Measurements from ENCODE around the gene IFITM1.
"Not testable (repeated sequence)": the region's sequence is repeated elsewhere in the genome, so short reads cannot be mapped to it uniquely, and the experiment has no call there.

Gene IFITM1

GRCh38 chr11:326842-327580, 13.2 kb downstream of the IFITM1 start:
- DNase-seq (ENCODE audit: low spot score), result peak; percentile 52

- DNase-seq (ENCODE audit: low spot score), result no peak
Observed at GRCh38 chr11:327581-327923, 13.7 kb downstream of the IFITM1 start.

- DNase-seq (ENCODE audit: low spot score), result no peak
Observed at GRCh38 chr11:328012-328411, 14.2 kb downstream of the IFITM1 start.

GRCh38 chr11:328516-329100, 14.8 kb downstream of the IFITM1 start:
- DNase-seq (ENCODE audit: low spot score), result not testable (repeated sequence)

- no peak for DNase-seq (ENCODE audit: low spot score)
Observed at GRCh38 chr11:329886-330253, 16.0 kb downstream of the IFITM1 start.

- no peak for DNase-seq (ENCODE audit: low spot score)
Observed at GRCh38 chr11:330307-330693, 16.5 kb downstream of the IFITM1 start.

GRCh38 chr11:330694-331357, 17.0 kb downstream of the IFITM1 start:
- DNase-seq (ENCODE audit: low spot score), result no peak

GRCh38 chr11:331358-332060, 17.7 kb downstream of the IFITM1 start:
- no peak for DNase-seq (ENCODE audit: low spot score)

GRCh38 chr11:332651-333480, 19.0 kb downstream of the IFITM1 start:
- no peak for DNase-seq (ENCODE audit: low spot score)

GRCh38 chr11:333616-334263, 19.9 kb downstream of the IFITM1 start:
- not testable (repeated sequence) for DNase-seq (ENCODE audit: low spot score)

GRCh38 chr11:334264-334994, 20.6 kb downstream of the IFITM1 start:
- DNase-seq (ENCODE audit: low spot score), result no peak

- peak; percentile 31 for DNase-seq (ENCODE audit: low spot score)
Observed at GRCh38 chr11:335779-336658, 22.2 kb downstream of the IFITM1 start.

- no peak for DNase-seq (ENCODE audit: low spot score)
Observed at GRCh38 chr11:336659-337198, 22.9 kb downstream of the IFITM1 start.

GRCh38 chr11:337711-338110, 23.9 kb downstream of the IFITM1 start:
- DNase-seq (ENCODE audit: low spot score), result no peak

GRCh38 chr11:339963-340362, 26.1 kb downstream of the IFITM1 start:
- DNase-seq (ENCODE audit: low spot score), result no peak

- DNase-seq (ENCODE audit: low spot score), result no peak
Observed at GRCh38 chr11:340539-341512, 27.0 kb downstream of the IFITM1 start.

- no peak for DNase-seq (ENCODE audit: low spot score)
Observed at GRCh38 chr11:342328-342727, 28.5 kb downstream of the IFITM1 start.
